Transverse colon (tissue), 4 donors: ENCODE results near the gene ACP2.

ENCODE experiments used
- CTCF ChIP-seq, 5 experiments: fragments of 200-600 bp in 3 of 5; fragments of 450-650 bp in 2 of 5; sonication (generic) in 3 of 5; IDR thresholded peaks; 1 replicate in 2 of 5; 2 replicates in 3 of 5; pipeline ENCODE4 v1.5.1; 2016 to 2017; ENCODE audit warnings: antibody characterized with exemption in 5 of 5, inconsistent platforms in 3 of 5, mild to moderate bottlenecking in 2 of 5, moderate library complexity in 1 of 5
- POLR2AphosphoS5 ChIP-seq, 3 donors: sonication (generic); formaldehyde crosslinking; IDR thresholded peaks; one replicate each; pipeline ENCODE4 v1.6.1; 2016; ENCODE audit warnings: antibody characterized with exemption in 3 of 3

GRCh38 chr11:47280860-47281259 lies 32.2 kb upstream of the ACP2 start:
- no peak for TF ChIP-seq CTCF (IDR thresholded peaks at IDR 0.05)
- no peak for TF ChIP-seq POLR2AphosphoS5 (IDR thresholded peaks at IDR 0.05)
